SK-N-MC (cell line): ENCODE data around the gene NTN4.

Experiments
- EZH2 ChIP-seq: fragments of 200-600 bp; sonication (generic); IDR thresholded peaks from one replicate; pipeline ENCODE4 v1.6.1; 2017; ENCODE audit warnings: antibody characterized with exemption
- FOXP2 ChIP-seq: optimal IDR thresholded peaks from 2 replicates; pipeline ENCODE3; 2011; ENCODE audit warnings: mild to moderate bottlenecking, moderate library complexity; ENCODE audit not compliant: insufficient read depth; ENCODE audit errors: extremely low read length, control extremely low read depth
- POLR2AphosphoS5 ChIP-seq: IDR thresholded peaks from 2 replicates; pipeline ENCODE4 v1.6.1; 2012; ENCODE audit warnings: mild to moderate bottlenecking, low read depth, low read length, borderline replicate concordance

GRCh38 chr12:95637010-95637409, 153.6 kb downstream of the NTN4 start:
- TF ChIP-seq POLR2AphosphoS5: no peak
- TF ChIP-seq FOXP2: no peak
- no peak for TF ChIP-seq EZH2
